RWPE2 (cell line): ENCODE data around the gene DAPK2.
A peak's percentile ranks its signal among the peaks of the same experiment; 100 is the strongest.

Experiments used
- ATAC-seq: fragments of 200-7000 bp; cut with Tn5 transposase; 3 replicates; pipeline ENCODE4 v1.9.1; 2021; ENCODE audit warnings: low read depth
- DNase-seq: peaks from one replicate; pipeline ENCODE4 v3.0.0-alpha.2; 2020; ENCODE audit warnings: low spot score
- H3K27ac ChIP-seq: fragments of 450-650 bp; 2 replicates; pipeline ENCODE4 v1.5.1; 2017; ENCODE audit warnings: mild to moderate bottlenecking; ENCODE audit not compliant: poor library complexity, severe bottlenecking
- H3K27me3 ChIP-seq: fragments of 250-450 bp; sonication (Bioruptor Pico); 2 replicates; pipeline ENCODE4 v1.5.1; 2021; ENCODE audit warnings: mild to moderate bottlenecking, moderate library complexity; ENCODE audit not compliant: insufficient read depth, poor library complexity, severe bottlenecking
- H3K36me3 ChIP-seq: fragments of 250-450 bp; sonication (Bioruptor Pico); 2 replicates; pipeline ENCODE4 v1.5.1; 2020; ENCODE audit warnings: low read depth, mild to moderate bottlenecking, moderate library complexity
- H3K4me1 ChIP-seq: fragments of 250-450 bp; sonication (Bioruptor Pico); 2 replicates; pipeline ENCODE4 v1.5.1; 2021; ENCODE audit warnings: mild to moderate bottlenecking, moderate library complexity; ENCODE audit not compliant: insufficient read depth, poor library complexity, severe bottlenecking
- H3K4me3 ChIP-seq: fragments of 250-450 bp; sonication (Bioruptor Pico); 2 replicates; pipeline ENCODE4 v1.5.1; 2021; ENCODE audit warnings: mild to moderate bottlenecking, moderate library complexity; ENCODE audit not compliant: severe bottlenecking
- H3K9me3 ChIP-seq: fragments of 250-450 bp; sonication (Bioruptor Pico); 2 replicates; pipeline ENCODE4 v1.5.1; 2021; ENCODE audit warnings: mild to moderate bottlenecking, moderate library complexity; ENCODE audit not compliant: severe bottlenecking
- CTCF ChIP-seq: fragments of 450-650 bp; IDR thresholded peaks from one replicate; pipeline ENCODE4 v1.5.1; 2017; ENCODE audit warnings: mild to moderate bottlenecking, moderate library complexity; ENCODE audit not compliant: poor library complexity, severe bottlenecking

Gene DAPK2

GRCh38 chr15:64001148-64001547 is 45.1 kb downstream of the DAPK2 start:
- H3K4me3 ChIP-seq: no peak overlapping the region

GRCh38 chr15:64000183-64000951 is 45.9 kb downstream of the DAPK2 start:
- Histone ChIP-seq H3K27ac (no peak overlapping the region), H3K27me3 (no peaks in the 10 kb centered on the region), H3K36me3 (no peaks in the 10 kb centered on the region), H3K4me3 (no peak overlapping the region), H3K9me3 (no peaks in the 10 kb centered on the region), H3K4me1 (peaks cover 14% of the 10 kb centered on the region)
- no peak for ATAC-seq
- TF ChIP-seq CTCF: no peak
- DNase-seq: no peak

More at GRCh38 chr15:64001148-64001547, 45.1 kb downstream of the DAPK2 start:
- Histone ChIP-seq H3K36me3 (no peaks in the 10 kb centered on the region), H3K9me3 (no peaks in the 10 kb centered on the region), H3K27ac (no peak overlapping the region), H3K4me1 (peaks cover 16% of the 10 kb centered on the region), H3K27me3 (no peaks in the 10 kb centered on the region)
- TF ChIP-seq CTCF: no peak
- no peak for DNase-seq
- ATAC-seq: no peak

GRCh38 chr15:63999177-63999576 is 47.1 kb downstream of the DAPK2 start:
- no peak for TF ChIP-seq CTCF
- Histone ChIP-seq H3K36me3 (no peaks in the 10 kb centered on the region), H3K27ac (no peak overlapping the region), H3K9me3 (no peaks in the 10 kb centered on the region), H3K4me3 (no peak overlapping the region), H3K4me1 (peaks cover 3% of the 10 kb centered on the region), H3K27me3 (no peaks in the 10 kb centered on the region)
- DNase-seq (no peak), ATAC-seq (no peak)

- DNase-seq: no peak
- H3K4me1 ChIP-seq: no peaks in the 10 kb centered on the region
- H3K4me3 ChIP-seq: no peak overlapping the region
- H3K9me3 ChIP-seq: no peaks in the 10 kb centered on the region
- no peak overlapping the region for H3K27ac ChIP-seq
- peak; percentile 7; the same call in 2 of the 3 replicates for ATAC-seq
- H3K36me3 ChIP-seq: no peaks in the 10 kb centered on the region
- H3K27me3 ChIP-seq: no peaks in the 10 kb centered on the region
- TF ChIP-seq CTCF: no peak
These were observed 47.8 kb downstream of the DAPK2 start for GRCh38 chr15:63998489-63998888.

GRCh38 chr15:63997715-63998442 is 48.4 kb downstream of the DAPK2 start:
- DNase-seq (no peak), ATAC-seq (peak; percentile 74)
- Histone ChIP-seq H3K27ac (no peak overlapping the region), H3K36me3 (no peaks in the 10 kb centered on the region), H3K4me3 (no peak overlapping the region), H3K27me3 (no peaks in the 10 kb centered on the region), H3K9me3 (no peaks in the 10 kb centered on the region), H3K4me1 (no peaks in the 10 kb centered on the region)
- TF ChIP-seq CTCF: no peak
